Keratinocyte (primary cell): Measurements from ENCODE around the gene KLF16. TPM values are rescaled to one million over a fixed set of nuclear protein-coding genes. Genes with fewer than 3 reads are reported as not detected.

ENCODE experiments used
- DNase-seq: peaks from one replicate; pipeline ENCODE4 v3.0.0-alpha.2; 2011; ENCODE audit warnings: low read depth, missing footprints, low spot score
- FAIRE-seq: peaks from 2 replicates; lab custom pipeline; 2011; peaks lifted over from hg19 to GRCh38; lab: Jason Lieb, UNC
- H2AFZ ChIP-seq: 2 replicates; pipeline ENCODE4 v1.6.0; 2012; ENCODE audit warnings: low read length, control low read depth, inconsistent platforms; ENCODE audit not compliant: control insufficient read depth
- H3K27ac ChIP-seq: 2 replicates; pipeline ENCODE4 v1.5.1; 2011; ENCODE audit warnings: low read length; ENCODE audit not compliant: control insufficient read depth, insufficient read depth
- H3K27me3 ChIP-seq: 3 replicates; pipeline ENCODE4 v1.6.0; 2011; ENCODE audit warnings: low read length; ENCODE audit not compliant: control insufficient read depth, insufficient read depth; ENCODE audit errors: extremely low read depth
- H3K36me3 ChIP-seq, 2 experiments: 2 replicates in 1 of 2; 3 replicates in 1 of 2; pipeline ENCODE4 v1.5.1; 2011; ENCODE audit warnings: low read length in 2 of 2, mild to moderate bottlenecking in 1 of 2; ENCODE audit not compliant: control insufficient read depth in 2 of 2, insufficient read depth in 2 of 2; ENCODE audit errors: extremely low read depth in 1 of 2
- H3K4me1 ChIP-seq: 3 replicates; pipeline ENCODE4 v1.5.1; 2011; ENCODE audit warnings: low read length; ENCODE audit not compliant: control insufficient read depth, insufficient read depth; ENCODE audit errors: extremely low read depth
- H3K4me2 ChIP-seq: 3 replicates; pipeline ENCODE4 v1.6.0; 2011; ENCODE audit warnings: low read depth, low read length; ENCODE audit not compliant: control insufficient read depth, insufficient read depth; ENCODE audit errors: extremely low read depth
- H3K4me3 ChIP-seq, 3 experiments: fragments of 200-600 bp in 1 of 3; sonication (generic) in 1 of 3; 2 replicates in 2 of 3; 3 replicates in 1 of 3; pipeline ENCODE4 v1.5.1; 2011 to 2016; ENCODE audit warnings: low read length in 3 of 3, mild to moderate bottlenecking in 3 of 3, control low read depth in 2 of 3, inconsistent platforms in 1 of 3, low read depth in 1 of 3, mixed read lengths in 1 of 3, mixed run types in 1 of 3, moderate library complexity in 1 of 3; ENCODE audit not compliant: control insufficient read depth in 2 of 3, insufficient read depth in 2 of 3; ENCODE audit errors: extremely low read depth in 1 of 3
- H3K79me2 ChIP-seq: 2 replicates; pipeline ENCODE4 v1.6.0; 2012; ENCODE audit warnings: low read length; ENCODE audit not compliant: control insufficient read depth, insufficient read depth
- H3K9ac ChIP-seq: 3 replicates; pipeline ENCODE4 v1.6.0; 2011; ENCODE audit warnings: low read length; ENCODE audit not compliant: control insufficient read depth, insufficient read depth; ENCODE audit errors: extremely low read depth
- H3K9me1 ChIP-seq: 3 replicates; pipeline ENCODE4 v1.6.0; 2011; ENCODE audit warnings: low read length; ENCODE audit not compliant: control insufficient read depth, insufficient read depth; ENCODE audit errors: extremely low read depth
- H3K9me3 ChIP-seq: 2 replicates; pipeline ENCODE4 v1.5.1; 2012; ENCODE audit warnings: low read depth, low read length; ENCODE audit not compliant: control insufficient read depth
- H4K20me1 ChIP-seq: 3 replicates; pipeline ENCODE4 v1.6.0; 2011; ENCODE audit warnings: low read length; ENCODE audit not compliant: control insufficient read depth, insufficient read depth; ENCODE audit errors: extremely low read depth
- EZH2 ChIP-seq: IDR thresholded peaks from one replicate; pipeline ENCODE4 v1.6.1; 2012; ENCODE audit warnings: inconsistent platforms, mild to moderate bottlenecking, low read length, moderate library complexity
- dilution Hi-C: fragments of 300-500 bp; cut with MboI; formaldehyde crosslinking; loops from one replicate; pipeline ENCODE4 v1.7.0; 2020; ENCODE audit warnings: low sequenced_read_pairs; ENCODE audit not compliant: extremely low pct_ligation_motif_present
- polyA plus RNA-seq, 5 experiments: library from polyadenylated mRNA; depleted of rRNA in 3 of 5; stranded (reverse) in 3 of 5; stranded (forward) in 1 of 5; unstranded in 1 of 5; fragments of >200 nt; gene quantifications; 1 replicate in 1 of 5; 2 replicates in 3 of 5; 3 replicates in 1 of 5; pipeline versions ENCODE4 v1.2.1 to v1.2.3, GENCODE V29; 2011 to 2012; ENCODE audit warnings: missing spikeins in 2 of 5, low read depth in 1 of 5, low replicate concordance in 1 of 5
- TF ChIP-seq, protein P1 (sequence below), 3 experiments: IDR thresholded peaks in 1 of 3; conservative IDR thresholded peaks in 1 of 3; optimal IDR thresholded peaks in 1 of 3; 2 replicates in 2 of 3; 3 replicates in 1 of 3; pipeline versions ENCODE3 to v1.5.1; 2011; ENCODE audit warnings: low read length in 3 of 3, mild to moderate bottlenecking in 3 of 3, moderate library complexity in 2 of 3, control low read depth in 1 of 3, inconsistent platforms in 1 of 3; ENCODE audit not compliant: insufficient read depth in 2 of 3; ENCODE audit errors: extremely low read depth in 1 of 3

The KLF16 gene
- polyA plus RNA-seq, 1 donor (not counting 4 experiments of a cell fraction or from before 2014, with no cell fraction given), result 4.9 TPM

DNA sequence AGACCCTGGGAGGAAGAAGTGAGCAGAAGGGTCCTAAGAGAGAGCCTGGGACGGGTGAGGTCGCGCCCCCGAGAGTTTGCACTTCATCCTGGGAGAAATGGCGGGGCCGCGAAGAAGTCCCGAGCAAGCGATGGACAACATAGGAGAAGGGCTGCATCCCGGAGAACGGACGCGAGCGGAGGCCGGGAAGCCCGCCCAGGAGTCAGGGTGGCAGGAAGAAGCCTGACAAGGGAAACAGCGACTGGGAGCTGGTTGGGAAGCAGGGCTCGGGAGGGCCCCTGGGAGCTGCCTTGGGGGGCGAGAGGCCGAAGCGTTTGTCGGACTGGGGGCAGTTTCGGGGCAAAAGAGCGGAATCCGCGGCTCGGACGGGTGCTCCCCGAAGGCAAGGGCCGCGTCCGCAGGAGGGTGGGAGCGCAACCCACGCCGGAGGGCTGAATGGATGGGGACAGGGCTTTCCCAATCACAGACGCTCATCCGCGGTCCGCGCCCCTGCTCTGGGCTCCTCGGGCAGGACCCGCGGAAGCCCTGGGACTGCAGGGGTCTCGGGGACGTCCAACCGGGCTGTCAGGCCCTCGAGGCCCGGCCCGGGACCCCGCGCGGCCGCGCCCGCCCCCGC lies 21.4 kb upstream of the KLF16 start:
- Histone ChIP-seq H3K9me3 (no peaks in the 10 kb centered on the region), H3K4me1 (peaks cover 24% of the 10 kb centered on the region), H3K27me3 (no peaks in the 10 kb centered on the region), H2AFZ (peak overlapping the region; percentile 37), H3K4me2 (peak overlapping the region; percentile 96), H4K20me1 (peaks cover 25% of the 10 kb centered on the region), H3K9ac (peak overlapping the region; percentile 84), H3K9me1 (peaks cover 6% of the 10 kb centered on the region), H3K4me3 (peak overlapping the region; percentile 68 to 80 (median 80)), H3K79me2 (peaks cover 47% of the 10 kb centered on the region), H3K27ac (peak overlapping the region; percentile 64), H3K36me3 (peaks cover 5 to 11% of the 10 kb centered on the region in 2 experiments)
- FAIRE-seq, result no peak
- dilution Hi-C loops, result no loop called here
- no peak for DNase-seq
- TF ChIP-seq, protein P1, sequence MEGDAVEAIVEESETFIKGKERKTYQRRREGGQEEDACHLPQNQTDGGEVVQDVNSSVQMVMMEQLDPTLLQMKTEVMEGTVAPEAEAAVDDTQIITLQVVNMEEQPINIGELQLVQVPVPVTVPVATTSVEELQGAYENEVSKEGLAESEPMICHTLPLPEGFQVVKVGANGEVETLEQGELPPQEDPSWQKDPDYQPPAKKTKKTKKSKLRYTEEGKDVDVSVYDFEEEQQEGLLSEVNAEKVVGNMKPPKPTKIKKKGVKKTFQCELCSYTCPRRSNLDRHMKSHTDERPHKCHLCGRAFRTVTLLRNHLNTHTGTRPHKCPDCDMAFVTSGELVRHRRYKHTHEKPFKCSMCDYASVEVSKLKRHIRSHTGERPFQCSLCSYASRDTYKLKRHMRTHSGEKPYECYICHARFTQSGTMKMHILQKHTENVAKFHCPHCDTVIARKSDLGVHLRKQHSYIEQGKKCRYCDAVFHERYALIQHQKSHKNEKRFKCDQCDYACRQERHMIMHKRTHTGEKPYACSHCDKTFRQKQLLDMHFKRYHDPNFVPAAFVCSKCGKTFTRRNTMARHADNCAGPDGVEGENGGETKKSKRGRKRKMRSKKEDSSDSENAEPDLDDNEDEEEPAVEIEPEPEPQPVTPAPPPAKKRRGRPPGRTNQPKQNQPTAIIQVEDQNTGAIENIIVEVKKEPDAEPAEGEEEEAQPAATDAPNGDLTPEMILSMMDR (optimal IDR thresholded peaks at IDR 0.05 in 1 of 3, IDR thresholded peaks at IDR 0.05 in 1 of 3, conservative IDR thresholded peaks at IDR 0.05 in 1 of 3; ENCODE audit: extremely low read depth in 1 of 3, insufficient read depth in 2 of 3, low read length in 3 of 3), result no peak
- TF ChIP-seq EZH2, result no peak

DNA sequence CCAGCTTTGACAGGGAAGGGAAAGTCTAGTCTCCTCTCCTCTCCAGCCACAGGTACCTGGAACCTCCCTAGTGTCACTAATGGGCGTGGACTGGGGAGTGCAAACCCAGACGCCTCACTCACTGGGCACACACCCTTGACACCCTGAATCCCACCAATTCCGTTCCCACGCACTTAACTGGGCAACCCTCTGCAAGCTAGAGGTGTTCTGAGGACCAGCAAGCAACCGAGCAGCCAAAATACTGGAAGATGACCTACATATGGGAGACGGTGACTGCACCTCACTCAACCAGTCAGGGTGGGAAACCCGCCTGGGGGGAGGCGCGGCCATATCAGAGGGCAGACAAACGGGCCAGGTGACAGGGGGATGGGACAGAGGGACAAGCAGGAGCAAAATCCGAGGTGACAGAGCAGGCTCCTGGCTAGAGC lies 20.9 kb upstream of the KLF16 start:
- peaks cover 24% of the 10 kb centered on the region for H3K4me1 ChIP-seq

More for the DNA sequence above, 20.9 kb upstream of the KLF16 start:
- H3K4me3 ChIP-seq, result peak overlapping the region; percentile 68 to 80 (median 80)
- DNase-seq (no peak), FAIRE-seq (no peak)
- no peaks in the 10 kb centered on the region for H3K9me3 ChIP-seq
- H3K9ac ChIP-seq, result peak overlapping the region; percentile 84
- H3K79me2 ChIP-seq, result peaks cover 47% of the 10 kb centered on the region
- peak overlapping the region; percentile 96 for H3K4me2 ChIP-seq
- H2AFZ ChIP-seq, result no peak overlapping the region
- no peak for TF ChIP-seq EZH2
- TF ChIP-seq, protein P1 (optimal IDR thresholded peaks at IDR 0.05 in 1 of 3, IDR thresholded peaks at IDR 0.05 in 1 of 3, conservative IDR thresholded peaks at IDR 0.05 in 1 of 3; ENCODE audit: extremely low read depth in 1 of 3, insufficient read depth in 2 of 3, low read length in 3 of 3), result no peak
- H3K27me3 ChIP-seq, result no peaks in the 10 kb centered on the region
- dilution Hi-C loops, result no loop called here
- H4K20me1 ChIP-seq, result peaks cover 25% of the 10 kb centered on the region
- peaks cover 5 to 11% of the 10 kb centered on the region in 2 experiments for H3K36me3 ChIP-seq
- H3K9me1 ChIP-seq, result peaks cover 6% of the 10 kb centered on the region
- peak overlapping the region; percentile 64 for H3K27ac ChIP-seq
